AG09319 (cell line): Measurements from ENCODE around the gene CHD8.
"Not testable (repeated sequence)": the region's sequence is repeated elsewhere in the genome, so short reads cannot be mapped to it uniquely, and the experiment has no call there.

ENCODE experiments used
- DNase-seq: peaks from one replicate; pipeline ENCODE4 v3.0.0-alpha.2; 2010; ENCODE audit warnings: low read depth; ENCODE audit errors: extremely low read depth
- CTCF ChIP-seq: IDR thresholded peaks from 2 replicates; pipeline ENCODE4 v1.5.1; 2011; ENCODE audit warnings: low read depth, mild to moderate bottlenecking, inconsistent platforms, low read length, moderate library complexity

The CHD8 gene

GRCh38 chr14:21384494-21384851 lies 71.5 kb downstream of the CHD8 start:
- no peak for DNase-seq
- TF ChIP-seq CTCF = no peak

GRCh38 chr14:21383848-21384493 lies 72.0 kb downstream of the CHD8 start, which contains the start of gene SUPT16H:
Gene SUPT16H, minus strand, starts transcription at chr14:21384019. Its CDS starts 92 bp downstream, at chr14:21383927.
- peak; percentile 90 for DNase-seq
- no peak for TF ChIP-seq CTCF

- peak; percentile 16 for DNase-seq
- TF ChIP-seq CTCF = no peak
Measured at GRCh38 chr14:21382886-21383847, 72.8 kb downstream of the CHD8 start.

- no peak for TF ChIP-seq CTCF
Measured at GRCh38 chr14:21382095-21382494, 73.8 kb downstream of the CHD8 start.

GRCh38 chr14:21379338-21379737 lies 76.6 kb downstream of the CHD8 start:
- no peak for DNase-seq
- no peak for TF ChIP-seq CTCF

More at GRCh38 chr14:21382095-21382494, 73.8 kb downstream of the CHD8 start:
- DNase-seq = no peak

GRCh38 chr14:21373980-21374379 lies 81.9 kb downstream of the CHD8 start:
- TF ChIP-seq CTCF = no peak
- DNase-seq = no peak

GRCh38 chr14:21372814-21373213 lies 83.1 kb downstream of the CHD8 start:
- DNase-seq = not testable (repeated sequence)
